DOHH2 (cell line): ENCODE data around the gene EGLN1.

ENCODE experiments used
- EZH2phosphoT487 ChIP-seq: fragments of 200-600 bp; sonication (generic); IDR thresholded peaks from 2 replicates; pipeline ENCODE4 v1.6.1; 2017; ENCODE audit warnings: borderline replicate concordance, mild to moderate bottlenecking, antibody characterized with exemption, low read length, moderate library complexity, mixed read lengths
- TF ChIP-seq, protein P1 (sequence below): fragments of 200-600 bp; sonication (generic); IDR thresholded peaks from one replicate; pipeline ENCODE4 v1.5.1; 2014; ENCODE audit warnings: antibody characterized with exemption, mild to moderate bottlenecking, low read depth, low read length; ENCODE audit not compliant: poor library complexity, severe bottlenecking

- TF ChIP-seq, protein P1, sequence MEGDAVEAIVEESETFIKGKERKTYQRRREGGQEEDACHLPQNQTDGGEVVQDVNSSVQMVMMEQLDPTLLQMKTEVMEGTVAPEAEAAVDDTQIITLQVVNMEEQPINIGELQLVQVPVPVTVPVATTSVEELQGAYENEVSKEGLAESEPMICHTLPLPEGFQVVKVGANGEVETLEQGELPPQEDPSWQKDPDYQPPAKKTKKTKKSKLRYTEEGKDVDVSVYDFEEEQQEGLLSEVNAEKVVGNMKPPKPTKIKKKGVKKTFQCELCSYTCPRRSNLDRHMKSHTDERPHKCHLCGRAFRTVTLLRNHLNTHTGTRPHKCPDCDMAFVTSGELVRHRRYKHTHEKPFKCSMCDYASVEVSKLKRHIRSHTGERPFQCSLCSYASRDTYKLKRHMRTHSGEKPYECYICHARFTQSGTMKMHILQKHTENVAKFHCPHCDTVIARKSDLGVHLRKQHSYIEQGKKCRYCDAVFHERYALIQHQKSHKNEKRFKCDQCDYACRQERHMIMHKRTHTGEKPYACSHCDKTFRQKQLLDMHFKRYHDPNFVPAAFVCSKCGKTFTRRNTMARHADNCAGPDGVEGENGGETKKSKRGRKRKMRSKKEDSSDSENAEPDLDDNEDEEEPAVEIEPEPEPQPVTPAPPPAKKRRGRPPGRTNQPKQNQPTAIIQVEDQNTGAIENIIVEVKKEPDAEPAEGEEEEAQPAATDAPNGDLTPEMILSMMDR = no peak
- TF ChIP-seq EZH2phosphoT487 = no peak
These were observed 3.1 kb upstream of the EGLN1 start for GRCh38 chr1:231424950-231425805.
